GM10266 (cell line): Measurements from ENCODE around the gene ASMTL.
"Not testable (repeated sequence)": the region's sequence is repeated elsewhere in the genome, so short reads cannot be mapped to it uniquely, and the experiment has no call there.

ENCODE experiments used
- DNase-seq: peaks from one replicate; pipeline ENCODE4 v3.0.0; 2012; ENCODE audit errors: extremely low spot score
- CTCF ChIP-seq: IDR thresholded peaks from 2 replicates; pipeline ENCODE4 v1.5.1; 2012; ENCODE audit warnings: mild to moderate bottlenecking, low read depth; ENCODE audit not compliant: control insufficient read depth, insufficient read depth; ENCODE audit errors: missing control alignments

The ASMTL gene

GRCh38 chrX:1477801-1478458 lies 25.2 kb upstream of the ASMTL start:
- DNase-seq, result no peak
- no peak for TF ChIP-seq CTCF

- DNase-seq, result no peak
- no peak for TF ChIP-seq CTCF
These were observed 24.5 kb upstream of the ASMTL start for GRCh38 chrX:1477229-1477628.

GRCh38 chrX:1476682-1477081 lies 24.0 kb upstream of the ASMTL start:
- no peak for TF ChIP-seq CTCF
- no peak for DNase-seq

GRCh38 chrX:1475881-1476280 lies 23.2 kb upstream of the ASMTL start:
- TF ChIP-seq CTCF, result no peak
- DNase-seq, result no peak

- no peak for TF ChIP-seq CTCF
- DNase-seq, result no peak
These were observed 22.8 kb upstream of the ASMTL start for GRCh38 chrX:1475481-1475880.

- not testable (repeated sequence) for DNase-seq
These were observed 21.9 kb upstream of the ASMTL start for GRCh38 chrX:1474593-1474992.

- DNase-seq, result no peak
These were observed 20.3 kb upstream of the ASMTL start for GRCh38 chrX:1472975-1473374.

More at GRCh38 chrX:1472975-1473374, 20.3 kb upstream of the ASMTL start:
- no peak for TF ChIP-seq CTCF
